ENCODE results near the gene CELA2A. TPM values are rescaled to one million over a fixed set of nuclear protein-coding genes. Genes with fewer than 3 reads are reported as not detected.

Gene CELA2A
- polyA plus RNA-seq, 3 donors = not detected

GRCh38 chr1:15449567-15449966 lies 7.0 kb upstream of the CELA2A start:
- H3K79me2 ChIP-seq (ENCODE audit: insufficient read depth, low read length) = no peaks in the 10 kb centered on the region
- Mint-ChIP-seq H3K27me3 (ENCODE audit: low read depth in 3 of 3) (peaks cover 2 to 19% (median 9%) of the 10 kb centered on the region in 3 donors), H3K4me3 (no peak overlapping the region), H3K4me1 (no peaks in the 10 kb centered on the region), H3K9me3 (peaks cover 0 to 2% (median 0%) of the 10 kb centered on the region in 7 donors), H3K27ac (no peak overlapping the region), H3K36me3 (no peaks in the 10 kb centered on the region)
- no peak overlapping the region for H2AFZ ChIP-seq (ENCODE audit: insufficient read depth, low read depth, low read length, poor library complexity, severe bottlenecking)
- WGBS (ENCODE audit: insufficient coverage) = 51% methylated on average over 3 of the region's 3 CpGs
- no peak for DNase-seq
- H4K20me1 ChIP-seq (ENCODE audit: insufficient read depth, low read length) = no peaks in the 10 kb centered on the region
- H3K4me1 ChIP-seq (ENCODE audit: control insufficient read depth in 1 of 2, insufficient read depth in 2 of 2, low read length in 2 of 2) = no peaks in the 10 kb centered on the region
- TF ChIP-seq, protein P1, sequence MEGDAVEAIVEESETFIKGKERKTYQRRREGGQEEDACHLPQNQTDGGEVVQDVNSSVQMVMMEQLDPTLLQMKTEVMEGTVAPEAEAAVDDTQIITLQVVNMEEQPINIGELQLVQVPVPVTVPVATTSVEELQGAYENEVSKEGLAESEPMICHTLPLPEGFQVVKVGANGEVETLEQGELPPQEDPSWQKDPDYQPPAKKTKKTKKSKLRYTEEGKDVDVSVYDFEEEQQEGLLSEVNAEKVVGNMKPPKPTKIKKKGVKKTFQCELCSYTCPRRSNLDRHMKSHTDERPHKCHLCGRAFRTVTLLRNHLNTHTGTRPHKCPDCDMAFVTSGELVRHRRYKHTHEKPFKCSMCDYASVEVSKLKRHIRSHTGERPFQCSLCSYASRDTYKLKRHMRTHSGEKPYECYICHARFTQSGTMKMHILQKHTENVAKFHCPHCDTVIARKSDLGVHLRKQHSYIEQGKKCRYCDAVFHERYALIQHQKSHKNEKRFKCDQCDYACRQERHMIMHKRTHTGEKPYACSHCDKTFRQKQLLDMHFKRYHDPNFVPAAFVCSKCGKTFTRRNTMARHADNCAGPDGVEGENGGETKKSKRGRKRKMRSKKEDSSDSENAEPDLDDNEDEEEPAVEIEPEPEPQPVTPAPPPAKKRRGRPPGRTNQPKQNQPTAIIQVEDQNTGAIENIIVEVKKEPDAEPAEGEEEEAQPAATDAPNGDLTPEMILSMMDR (IDR thresholded peaks at IDR 0.05) = no peak
- no peak overlapping the region for H3K4me2 ChIP-seq (replicated peaks; ENCODE audit: extremely low read depth, low read length, poor library complexity, severe bottlenecking)
- no peak overlapping the region for H3K9ac ChIP-seq (ENCODE audit: insufficient read depth, low read length, poor library complexity, severe bottlenecking)
- no peak overlapping the region for H3K27ac ChIP-seq (ENCODE audit: low read depth in 1 of 2, low read length in 2 of 2)
- peaks cover 0 to 13% of the 10 kb centered on the region in 2 donors for H3K27me3 ChIP-seq (ENCODE audit: control insufficient read depth in 2 of 2, insufficient read depth in 2 of 2, low read length in 2 of 2)
- no peaks in the 10 kb centered on the region for H3K9me3 ChIP-seq (replicated peaks in 1 of 2; ENCODE audit: control insufficient read depth in 1 of 2, insufficient read depth in 1 of 2, low read length in 2 of 2)
- no peak overlapping the region for H3K4me3 ChIP-seq (replicated peaks in 1 of 3; ENCODE audit: low read depth in 2 of 3, low read length in 3 of 3)
- intact Hi-C loops (cut with micrococcal nuclease) = no loop called here
- H3K36me3 ChIP-seq (replicated peaks in 1 of 2; ENCODE audit: control insufficient read depth in 1 of 2, insufficient read depth in 2 of 2, low read length in 2 of 2) = no peaks in the 10 kb centered on the region

- no peaks in the 10 kb centered on the region for H3K4me1 ChIP-seq (ENCODE audit: control insufficient read depth in 1 of 2, insufficient read depth in 2 of 2, low read length in 2 of 2)
- Mint-ChIP-seq H3K36me3 (no peaks in the 10 kb centered on the region), H3K4me3 (no peak overlapping the region), H3K4me1 (peaks cover 9% of the 10 kb centered on the region), H3K27ac (no peak overlapping the region), H3K9me3 (peaks cover 0 to 2% (median 0%) of the 10 kb centered on the region in 7 donors), H3K27me3 (ENCODE audit: low read depth in 3 of 3) (peaks cover 2 to 9% (median 6%) of the 10 kb centered on the region in 3 donors)
- H3K4me3 ChIP-seq (replicated peaks in 1 of 3; ENCODE audit: low read depth in 2 of 3, low read length in 3 of 3) = no peak overlapping the region
- no peak overlapping the region for H3K27ac ChIP-seq (ENCODE audit: low read depth in 1 of 2, low read length in 2 of 2)
- no CpG with 5 or more reads among the region's 6 CpGs for WGBS (ENCODE audit: insufficient coverage)
- H3K79me2 ChIP-seq (ENCODE audit: insufficient read depth, low read length) = no peaks in the 10 kb centered on the region
- H3K9ac ChIP-seq (ENCODE audit: insufficient read depth, low read length, poor library complexity, severe bottlenecking) = no peak overlapping the region
- peaks cover 0 to 4% of the 10 kb centered on the region in 2 donors for H3K27me3 ChIP-seq (ENCODE audit: control insufficient read depth in 2 of 2, insufficient read depth in 2 of 2, low read length in 2 of 2)
- no peak overlapping the region for H3K4me2 ChIP-seq (replicated peaks; ENCODE audit: extremely low read depth, low read length, poor library complexity, severe bottlenecking)
- TF ChIP-seq, protein P1 (IDR thresholded peaks at IDR 0.05) = no peak
- no peak overlapping the region for H2AFZ ChIP-seq (ENCODE audit: insufficient read depth, low read depth, low read length, poor library complexity, severe bottlenecking)
- intact Hi-C loops (cut with micrococcal nuclease) = loop anchor here in 1 of 2 donors (5.0 kb wide), 1 partner anchor 54 kb away; no protein-coding TSS in a partner anchor
- H4K20me1 ChIP-seq (ENCODE audit: insufficient read depth, low read length) = no peaks in the 10 kb centered on the region
- DNase-seq = no peak
- H3K9me3 ChIP-seq (replicated peaks in 1 of 2; ENCODE audit: control insufficient read depth in 1 of 2, insufficient read depth in 1 of 2, low read length in 2 of 2) = no peaks in the 10 kb centered on the region
- H3K36me3 ChIP-seq (replicated peaks in 1 of 2; ENCODE audit: control insufficient read depth in 1 of 2, insufficient read depth in 2 of 2, low read length in 2 of 2) = no peaks in the 10 kb centered on the region
These were observed 5.4 kb upstream of the CELA2A start for GRCh38 chr1:15451014-15451722.
